Stimulated activated CD4-positive, alpha-beta T cell treated with anti-CD3 and anti-CD28 coated beads, Interleukin-1b, Interleukin-23, amount 100 ng/mL, for 1 hour (primary cell): ENCODE measurements around the gene PLAA.

Experiments
- DNase-seq, 2 donors: peaks; one replicate each; pipeline ENCODE4 v3.0.0-alpha.2; 2020; ENCODE audit warnings: low read depth in 2 of 2

The PLAA gene

DNA sequence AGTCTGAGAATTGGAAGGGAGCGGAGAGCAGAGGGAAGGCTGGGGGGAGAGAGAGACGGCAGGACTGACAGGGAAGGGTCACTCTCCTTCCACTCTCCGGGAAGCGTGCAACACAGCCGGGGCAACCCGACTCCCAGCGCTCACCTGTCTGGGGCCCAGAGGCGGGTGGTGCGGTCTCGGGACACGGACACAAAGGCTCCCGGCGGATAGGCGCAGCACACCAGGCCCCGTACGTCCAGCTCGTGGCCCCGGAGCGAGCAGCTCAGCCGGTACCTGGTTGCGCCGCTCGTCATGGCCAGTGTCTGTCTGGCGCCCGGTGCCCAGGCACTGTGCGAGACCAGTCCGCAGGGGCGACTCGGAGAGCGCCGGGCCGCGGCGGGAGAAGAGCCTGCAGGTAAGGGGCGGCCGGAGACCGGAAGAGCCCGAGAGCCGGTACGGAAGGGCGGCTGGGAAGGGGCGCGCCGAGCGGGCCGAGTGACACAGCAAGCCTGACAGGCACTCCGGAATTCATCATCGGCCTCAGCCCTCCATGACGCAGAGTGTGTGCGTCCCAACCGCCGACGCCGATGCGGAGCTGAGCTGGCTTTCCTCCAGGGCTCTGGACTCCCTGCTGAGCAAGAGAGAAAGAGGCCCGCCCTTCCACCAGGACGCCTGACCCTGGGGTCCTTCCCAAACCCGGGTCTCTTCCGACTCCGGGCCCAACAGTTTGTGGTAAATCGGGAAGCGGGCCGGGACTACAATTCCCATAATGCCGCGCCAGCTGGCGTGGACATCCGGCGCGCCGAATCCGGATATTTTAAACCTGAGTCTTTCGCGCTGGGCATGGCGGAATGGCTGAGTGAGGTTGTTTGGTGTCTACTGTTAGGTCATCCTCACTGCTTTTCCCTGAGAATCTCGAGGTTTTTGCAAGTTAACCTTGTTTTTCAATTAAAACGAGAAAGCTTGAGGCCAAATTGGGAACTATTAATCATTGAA is at the start of gene PLAA:
PLAA (minus strand) TSS at position 490 of the 975 bp plus-strand sequence; CDS start at position 293, 197 bp downstream.
- DNase-seq = peak; percentile 58 to 59

DNA sequence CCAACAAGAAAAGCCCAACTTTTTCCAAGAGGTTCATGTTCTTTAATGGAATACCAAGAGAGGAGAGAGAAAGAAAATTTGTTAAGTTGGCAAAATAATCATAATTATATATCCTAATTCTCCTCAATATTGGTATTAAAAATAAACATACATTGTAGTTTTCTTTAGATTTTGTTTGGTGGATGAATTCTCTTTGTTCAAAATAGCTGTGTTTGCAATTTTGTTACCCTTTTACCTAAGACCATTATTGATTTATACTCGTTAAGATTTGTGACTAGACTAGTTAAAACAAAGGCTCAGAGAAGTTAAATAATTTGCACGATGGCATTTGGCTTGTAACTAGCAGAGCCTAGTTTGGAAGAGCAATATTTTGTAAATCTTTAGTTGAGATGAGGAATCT is 48.8 kb upstream of the PLAA start:
- DNase-seq = no peak

DNA sequence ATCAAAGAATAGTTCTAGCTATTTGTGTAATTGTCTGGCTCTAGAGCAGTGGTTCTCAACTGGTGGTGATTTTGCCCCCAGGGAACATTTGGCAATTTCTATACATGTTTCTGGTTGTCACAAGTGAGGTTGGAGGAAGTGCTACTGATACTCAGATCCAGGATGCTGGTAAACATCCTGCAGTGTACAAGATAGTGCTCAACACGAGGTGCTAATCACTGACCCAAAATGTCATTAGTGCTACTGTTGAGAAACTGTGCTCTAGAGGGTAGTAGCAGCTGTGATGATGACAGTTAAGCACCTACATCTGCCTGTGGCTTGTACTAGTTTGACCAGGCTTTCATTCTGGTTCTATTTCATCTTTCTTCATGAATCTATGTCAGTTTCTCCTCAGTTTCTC is 36.3 kb upstream of the PLAA start:
- no peak for DNase-seq

DNA sequence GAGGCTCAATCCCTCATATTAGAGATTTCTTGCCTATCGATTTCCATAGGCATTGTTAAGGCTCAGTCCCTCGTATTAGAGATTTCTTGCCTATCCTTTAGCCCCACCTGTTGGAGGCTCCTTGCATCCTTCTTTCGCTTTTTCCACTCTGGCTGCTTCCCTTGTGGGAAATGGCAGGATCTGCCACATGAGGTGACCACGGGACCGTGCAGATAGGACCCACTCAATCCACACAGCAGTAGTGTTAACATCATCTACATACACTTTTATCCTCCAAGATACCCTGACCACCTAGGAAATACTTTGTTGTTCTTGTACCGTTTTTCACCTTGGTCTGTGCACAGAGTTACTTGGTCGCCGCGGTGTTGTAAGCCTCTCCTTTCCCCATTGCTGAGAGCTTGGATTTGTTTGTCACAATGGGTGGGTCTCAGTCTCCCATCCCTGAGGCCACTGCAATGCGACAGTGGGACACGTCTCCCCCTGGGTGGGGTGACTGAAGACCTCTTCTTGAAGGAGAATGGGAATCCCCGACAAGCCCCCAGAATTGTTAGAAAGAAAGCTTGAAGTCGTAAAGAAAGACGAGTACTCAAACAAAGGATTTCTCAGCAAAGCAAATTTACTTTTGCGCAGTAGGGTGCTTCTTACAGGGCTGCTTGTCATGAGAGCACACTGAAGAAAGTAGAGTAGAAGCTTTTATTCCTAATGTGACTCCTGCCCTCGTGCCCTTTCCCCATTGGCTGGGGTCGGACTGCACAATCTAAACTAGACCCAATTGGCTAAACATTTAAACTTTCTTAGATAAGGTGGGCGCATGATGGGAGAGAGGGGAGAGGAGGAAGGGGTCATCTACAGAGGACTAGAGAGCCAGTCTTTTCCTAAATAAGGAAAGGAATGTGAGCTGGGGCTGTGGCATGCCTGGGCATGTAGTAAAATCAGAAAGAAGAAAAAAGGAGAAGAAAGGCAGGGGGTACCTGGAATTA is 29.0 kb upstream of the PLAA start:
- DNase-seq = no peak

DNA sequence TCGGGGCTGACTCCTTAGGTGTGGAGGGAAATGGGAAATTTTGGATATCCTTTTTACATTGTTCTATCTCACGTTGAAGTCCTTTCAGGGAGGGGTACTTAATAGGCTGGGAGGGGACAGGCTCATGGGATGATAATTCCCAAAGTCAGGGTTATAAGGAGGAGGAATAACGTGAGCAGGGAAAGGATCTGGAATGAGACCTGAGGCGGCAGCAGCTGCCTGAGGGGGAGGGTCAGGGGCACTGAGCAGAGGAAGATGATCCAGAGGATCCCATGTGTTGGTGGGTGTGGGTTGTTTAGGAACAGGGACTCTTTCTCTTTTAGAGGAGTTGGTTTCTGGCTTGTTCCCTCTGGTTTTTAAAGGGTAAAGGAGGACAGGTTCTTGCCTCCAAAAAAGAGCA is 27.9 kb upstream of the PLAA start:
- no peak for DNase-seq

DNA sequence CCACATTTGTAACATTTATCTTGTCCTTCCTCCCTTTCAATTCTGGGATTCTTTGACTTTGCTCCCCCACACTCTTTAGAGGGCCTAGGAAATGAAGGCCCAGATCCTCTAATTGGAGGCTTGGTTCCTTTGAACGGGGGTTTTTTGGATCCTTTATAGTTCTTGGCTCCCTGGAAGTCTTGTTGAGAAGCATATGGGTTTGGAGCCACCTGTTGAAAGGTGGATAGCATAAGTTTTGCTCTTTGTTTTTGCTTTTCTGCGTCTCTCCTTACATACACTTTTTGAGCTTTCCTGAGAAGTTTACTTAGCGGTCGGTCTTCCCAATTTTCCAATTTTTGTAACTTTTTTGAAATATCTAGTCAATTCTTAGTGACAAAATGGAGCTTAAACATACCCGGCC is 26.9 kb upstream of the PLAA start:
- no peak for DNase-seq

DNA sequence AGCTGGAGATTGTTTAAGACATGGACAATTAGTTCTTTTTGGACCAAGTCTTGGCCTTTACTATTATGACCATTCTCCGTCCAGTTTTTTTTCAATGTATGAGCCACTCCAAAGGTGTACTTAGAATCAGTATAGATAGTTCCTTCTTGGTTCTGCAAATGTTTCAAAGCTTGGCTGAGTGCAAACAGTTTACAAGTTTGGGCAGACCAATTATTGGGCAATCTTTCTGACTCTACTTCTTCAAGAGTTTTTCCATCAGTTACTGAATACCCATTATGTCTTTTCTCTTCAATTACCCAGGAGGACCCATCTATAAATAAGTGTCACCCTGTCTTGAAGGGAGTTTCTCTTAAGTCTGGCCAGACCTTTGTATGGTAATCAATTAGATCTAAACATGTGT is 24.7 kb upstream of the PLAA start:
- DNase-seq = no peak

DNA sequence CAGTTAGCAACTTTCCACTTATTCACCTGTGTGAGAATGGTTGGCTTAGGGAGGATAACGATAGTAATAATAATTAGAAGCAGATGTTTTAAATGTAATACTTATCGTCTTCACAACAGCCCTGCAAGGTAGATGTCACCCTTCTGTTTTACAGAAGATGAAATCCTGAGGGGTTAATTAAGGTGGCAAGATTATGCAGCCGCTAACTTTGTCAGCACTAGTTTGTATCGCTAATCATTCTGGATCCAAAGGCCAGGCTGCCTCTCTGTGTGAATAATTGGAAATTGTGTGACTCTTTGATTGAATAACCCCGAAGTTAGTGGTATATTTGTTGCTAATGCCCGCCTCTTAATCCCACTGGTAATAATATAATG is 9.8 kb upstream of the PLAA start:
- no peak for DNase-seq

DNA sequence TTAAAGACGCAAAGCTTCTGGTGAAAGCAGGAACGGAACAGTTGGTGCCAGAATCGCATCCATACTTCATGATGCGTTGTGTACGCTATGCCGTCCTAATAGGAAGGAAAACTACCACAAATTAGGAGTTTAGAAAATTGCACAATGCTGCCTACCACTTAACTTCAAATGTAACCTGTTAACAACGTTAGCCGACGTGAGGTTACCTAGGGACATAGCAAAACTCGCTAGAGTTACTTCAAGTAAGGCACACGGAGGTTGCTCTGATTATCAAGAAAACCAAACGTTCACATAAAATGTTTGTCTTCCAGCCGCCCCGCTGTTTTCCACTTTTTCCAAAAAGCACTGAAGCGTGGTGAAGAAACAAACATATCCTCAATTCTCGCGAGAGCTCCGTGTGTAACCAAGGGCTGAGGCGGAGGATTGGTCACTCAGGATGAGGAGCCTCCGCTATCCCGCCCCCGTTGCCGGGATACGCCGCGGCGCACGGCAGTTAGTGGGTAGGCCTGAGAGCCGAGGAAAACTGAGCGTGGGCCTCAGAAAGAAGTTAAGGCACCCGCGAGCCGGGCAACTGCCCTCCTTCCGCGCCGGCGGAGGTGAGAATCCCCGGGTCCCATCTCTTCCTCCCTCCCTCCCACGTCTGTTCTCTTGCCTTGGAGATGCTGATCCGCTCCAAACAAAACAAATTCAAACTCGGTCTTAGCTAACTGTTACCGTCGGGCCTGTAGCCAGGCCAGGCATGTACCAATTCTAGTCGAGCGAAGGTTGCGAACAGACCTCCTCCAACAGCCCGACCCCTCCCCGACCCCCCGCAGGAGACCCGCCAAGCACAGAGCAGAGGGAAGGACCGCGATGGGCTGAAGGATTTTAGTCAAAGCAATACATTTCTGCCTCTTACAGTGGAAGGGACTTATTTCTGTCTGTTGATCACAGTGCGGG is 9.1 kb upstream of the PLAA start, which contains the start of gene IFT74:
IFT74 (plus strand) TSS at position 492 of the 939 bp plus-strand sequence. CDS start 5,556 bp downstream, outside the sequence.
- peak; percentile 74 to 81 for DNase-seq

DNA sequence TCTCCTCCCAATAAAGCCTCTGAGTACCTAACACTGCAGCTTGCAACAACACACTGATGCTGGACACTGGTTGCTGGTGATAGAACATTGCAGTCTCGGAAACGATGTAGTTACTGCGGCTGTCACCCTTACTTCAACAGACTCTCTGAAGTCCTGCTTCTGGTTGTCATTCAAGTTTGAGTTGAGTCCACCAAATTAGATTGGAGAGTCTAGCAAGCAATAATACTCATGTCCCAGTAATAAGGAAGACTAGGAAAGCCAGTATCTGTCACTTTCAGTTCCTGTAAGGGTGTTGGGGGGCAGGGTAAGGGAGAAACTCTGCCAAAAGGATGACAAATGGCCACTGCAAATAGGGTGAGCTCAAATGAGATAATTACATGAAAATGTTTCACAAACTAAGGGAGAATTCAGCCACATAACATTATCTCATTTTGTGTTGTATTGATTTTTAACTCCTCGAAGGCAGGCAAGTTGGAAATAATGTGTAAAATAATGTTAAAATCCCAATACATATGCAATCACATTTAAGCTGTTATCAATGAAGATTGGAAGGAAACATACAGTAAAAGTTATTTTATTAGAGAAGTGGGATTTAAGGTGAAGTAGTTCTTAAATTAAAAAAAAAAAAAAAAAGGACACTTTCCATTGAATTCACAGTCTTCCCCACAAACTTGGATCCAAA is 8.3 kb upstream of the PLAA start:
- no peak for DNase-seq

DNA sequence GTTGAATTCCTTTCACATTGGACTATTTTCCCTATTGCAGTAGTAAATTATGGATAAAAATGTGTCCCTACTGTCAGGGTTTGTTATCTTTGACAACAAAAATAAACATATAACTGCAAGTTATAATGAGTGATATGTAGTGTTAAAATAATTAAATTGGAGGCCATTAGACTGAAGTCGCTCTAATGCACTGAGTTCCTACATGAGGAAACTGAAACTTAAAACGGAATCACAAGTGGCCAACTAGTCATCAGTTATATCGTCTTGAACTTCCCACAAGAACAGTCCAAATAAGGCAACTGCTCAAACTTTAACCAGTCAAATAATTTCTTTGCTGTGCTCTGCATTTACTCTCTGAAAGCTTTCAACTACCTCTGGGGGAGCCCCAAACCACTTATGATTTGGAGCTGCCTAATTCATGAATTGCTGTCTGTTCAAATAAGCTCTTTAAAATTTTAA is 7.0 kb upstream of the PLAA start:
- DNase-seq = no peak

DNA sequence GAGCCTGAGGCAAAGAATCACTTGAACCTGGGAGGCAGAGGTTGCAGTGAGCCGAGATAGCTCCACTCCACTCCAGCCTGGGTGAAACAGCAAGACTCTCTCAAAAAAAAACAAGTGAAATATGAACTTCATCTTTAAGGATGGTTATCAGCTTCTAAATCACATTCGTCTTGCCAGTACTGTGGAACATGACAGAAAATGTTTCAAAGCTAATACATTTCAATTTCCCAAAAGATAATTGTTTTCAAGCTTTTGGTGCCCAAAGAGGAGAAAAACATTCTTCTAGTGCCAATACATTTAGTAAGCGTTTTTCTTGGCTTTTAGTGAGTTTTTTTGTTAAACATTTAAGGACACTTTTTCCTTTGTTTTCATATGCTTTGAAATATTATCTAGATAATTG is 4.8 kb upstream of the PLAA start:
- no peak for DNase-seq

DNA sequence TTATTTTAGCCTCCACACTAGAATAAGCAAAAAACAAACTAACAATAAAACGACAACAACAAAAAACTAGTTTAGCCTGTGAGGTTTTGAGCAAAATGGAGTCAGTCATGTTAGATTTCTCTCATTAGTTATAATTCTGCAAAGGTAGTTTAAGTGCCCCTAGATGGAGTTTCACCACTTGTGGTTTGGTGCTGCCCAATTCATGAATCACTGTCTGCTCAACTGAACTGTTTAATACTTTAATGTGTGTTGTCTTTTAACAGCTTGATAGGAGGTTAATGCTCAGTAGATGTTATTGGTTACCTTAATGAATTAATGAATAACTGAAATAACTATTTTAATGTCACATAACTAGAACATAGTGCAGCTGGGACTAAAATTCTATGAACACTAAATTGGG is 3.5 kb upstream of the PLAA start:
- DNase-seq = no peak

DNA sequence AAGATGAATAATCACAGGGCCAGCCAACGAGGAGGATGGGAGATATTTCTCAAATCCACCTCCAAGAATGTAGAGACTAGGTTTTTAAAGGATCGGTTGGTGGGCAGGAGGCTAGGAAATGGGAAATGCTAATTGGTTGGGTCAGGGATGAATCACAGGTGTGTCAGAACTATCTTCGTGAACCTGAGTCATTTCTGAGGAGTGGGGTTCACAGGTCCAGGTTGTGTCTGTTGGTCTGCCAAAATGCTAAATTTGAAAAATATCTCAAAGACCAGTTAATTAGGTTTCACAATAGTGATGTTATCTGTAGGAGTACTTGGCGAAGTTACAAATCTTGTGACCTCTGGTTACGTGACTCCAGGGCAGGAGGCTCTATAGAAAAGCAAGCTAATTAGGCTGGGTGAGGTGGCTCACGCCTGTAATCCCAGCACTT is 2.6 kb upstream of the PLAA start:
- DNase-seq = no peak

DNA sequence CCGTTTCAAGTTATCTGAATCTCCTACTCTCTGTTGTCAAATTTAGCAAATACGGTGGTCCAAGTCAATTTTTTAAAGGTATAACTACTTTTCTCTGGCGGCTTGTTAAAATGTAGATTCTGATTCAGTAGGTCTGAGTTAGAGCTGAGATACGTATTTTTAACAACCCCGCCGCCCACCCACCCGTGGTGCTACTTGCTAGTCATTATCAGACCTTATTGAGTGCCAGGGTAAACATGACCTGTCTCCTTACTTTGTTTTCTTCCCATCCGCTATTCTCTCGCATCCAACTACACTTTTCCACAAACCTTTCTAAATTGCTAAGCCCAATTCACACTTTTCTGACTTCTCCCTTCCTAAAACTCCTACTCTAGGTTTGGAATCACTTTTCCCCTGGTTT is 694 bp upstream of the PLAA start:
- no peak for DNase-seq

DNA sequence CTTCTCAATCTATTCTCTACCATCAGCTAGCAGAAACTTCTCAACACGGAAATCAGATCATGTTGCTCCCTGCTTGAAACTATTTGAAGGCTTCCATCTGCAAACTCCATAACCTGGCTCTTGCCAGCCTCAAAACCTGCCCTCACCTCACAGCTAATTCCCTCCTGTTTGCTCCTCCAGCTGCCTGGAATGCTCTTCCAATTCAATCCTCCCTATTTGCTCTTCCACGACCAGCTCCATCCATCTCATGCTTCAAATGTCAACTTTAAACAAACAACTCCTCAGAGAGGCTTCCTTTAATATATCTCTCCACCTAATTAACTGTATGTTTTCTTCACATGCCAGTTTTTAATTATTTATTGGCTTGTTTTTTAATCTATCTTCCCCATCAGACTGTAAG is 1.5 kb downstream of the PLAA start:
- no peak for DNase-seq

DNA sequence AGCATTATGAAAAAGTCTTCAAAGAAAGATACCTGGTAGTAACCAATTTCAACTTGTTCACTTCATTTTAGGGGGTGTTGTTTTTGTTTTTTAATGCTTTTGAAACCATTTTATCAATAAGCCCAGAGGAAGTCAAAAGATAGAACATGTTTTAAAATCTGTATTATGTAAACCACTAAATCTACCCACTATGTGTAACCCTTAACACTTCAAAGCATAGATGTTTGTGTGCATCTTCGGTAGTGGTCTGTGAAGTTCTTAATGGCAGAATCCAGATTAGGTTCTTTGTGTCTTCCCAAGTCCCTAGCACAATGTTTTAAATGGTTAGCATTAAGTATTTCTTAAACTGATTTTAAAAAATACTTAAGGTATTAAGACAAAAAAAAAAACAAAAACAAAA is 6.3 kb downstream of the PLAA start:
- no peak for DNase-seq

DNA sequence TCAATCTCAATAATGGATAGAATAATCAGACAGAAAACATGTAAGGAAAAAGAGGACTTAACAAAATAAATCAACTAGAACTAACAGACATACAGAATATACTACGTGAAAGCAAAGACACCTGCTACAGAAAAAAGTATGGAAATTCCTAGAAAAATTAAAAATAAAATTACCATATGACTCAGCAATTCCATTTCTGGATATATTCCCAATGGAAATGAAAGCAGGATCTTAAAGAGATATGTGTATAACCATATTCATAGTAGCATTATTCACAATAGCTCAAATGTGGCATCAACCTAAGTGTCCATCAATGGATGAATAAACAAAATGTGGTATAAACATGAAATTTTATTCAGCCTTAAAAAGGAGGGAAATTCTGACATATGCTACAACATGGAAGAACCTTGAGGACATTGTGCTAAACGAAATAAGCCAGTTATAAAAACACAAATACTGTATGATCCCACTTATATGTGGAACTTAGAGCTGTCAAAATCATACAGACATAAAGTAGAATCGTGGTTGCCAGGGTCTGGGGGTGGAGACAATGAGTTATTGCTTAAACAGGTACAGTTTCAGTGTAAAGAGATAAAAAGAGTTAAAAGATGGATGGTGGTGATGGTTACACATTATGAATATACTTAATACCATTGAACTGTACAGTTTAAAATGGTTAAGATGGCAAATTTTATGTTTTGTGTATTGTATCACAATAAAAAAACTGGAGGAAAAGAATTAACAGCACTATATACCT is 6.9 kb downstream of the PLAA start:
- DNase-seq = no peak

DNA sequence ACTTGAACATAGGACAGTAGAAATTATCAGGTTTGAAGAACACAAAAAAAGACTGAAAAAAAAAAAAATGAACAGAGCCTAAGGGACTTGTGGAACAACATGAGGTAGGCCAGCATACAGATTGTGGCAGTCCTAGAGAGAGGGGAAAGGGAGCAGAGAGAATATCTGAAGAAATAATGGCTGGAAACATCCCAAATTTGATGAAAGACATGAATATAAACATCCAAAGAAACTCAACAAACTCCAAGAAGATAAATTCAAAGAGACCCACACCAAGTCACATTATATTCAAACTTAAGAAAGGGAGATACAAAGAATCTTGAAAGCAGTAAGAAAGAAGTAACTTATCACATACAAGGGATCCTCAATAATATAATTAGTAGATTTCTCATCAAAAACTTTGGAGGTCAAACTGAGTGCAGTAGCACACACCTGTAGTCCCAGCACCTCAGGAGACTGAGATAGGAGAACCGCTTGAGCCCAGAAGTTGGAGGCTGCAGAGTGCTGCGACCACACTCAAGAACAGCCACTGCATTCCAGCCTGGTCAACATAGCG is 9.1 kb downstream of the PLAA start:
- DNase-seq = no peak
